ENCODE results near the gene LRRC73. TPM values are rescaled to one million over a fixed set of nuclear protein-coding genes. Genes with fewer than 3 reads are reported as not detected.
A peak's percentile ranks its signal among the peaks of the same experiment; 100 is the strongest.

The LRRC73 gene
- total and polyA plus RNA-seq, 9 of the 15 experiments (the other 6 are each of a cell fraction or from before 2014, with no cell fraction given), result 0.07 to 0.55 (median 0.16) TPM; not detected in 3

DNA sequence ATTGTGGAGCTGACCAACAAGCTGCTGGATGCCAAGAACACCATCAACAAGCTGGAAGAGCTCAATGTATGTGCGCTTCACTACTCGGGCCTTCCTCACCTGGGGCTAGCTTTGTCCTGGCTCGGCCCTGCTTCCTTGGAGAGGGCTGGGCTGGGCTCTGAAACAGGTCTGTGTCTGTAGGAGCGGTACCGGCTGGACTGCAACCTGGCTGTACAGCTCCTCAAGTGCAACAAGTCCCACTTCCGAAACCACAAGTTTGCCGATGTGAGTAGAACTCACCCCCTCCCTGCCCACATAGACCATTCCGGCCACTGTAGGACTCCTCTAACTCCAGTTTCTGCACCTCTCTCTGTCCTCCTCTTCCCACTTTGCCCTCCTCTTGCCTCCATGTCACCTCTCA is 6.7 kb downstream of the LRRC73 start:
- no peaks in the 10 kb centered on the region for H3K9me3 ChIP-seq (replicated peaks; ENCODE audit: control insufficient read depth, insufficient read depth, low read depth, low read length)
- H4K20me1 ChIP-seq (replicated peaks; ENCODE audit: control insufficient read depth, insufficient read depth, low read length), result peaks cover 8% of the 10 kb centered on the region; the same call in 1 of the 2 replicates
- no peak overlapping the region for H3K4me3 ChIP-seq
- 85% methylated on average over 8 of the region's 8 CpGs for WGBS (ENCODE audit: insufficient coverage, low coverage, missing lambda C conversion rate)
- peaks cover 5 to 22% of the 10 kb centered on the region in 2 experiments; a peak in 4 of 5 replicates for H3K4me1 ChIP-seq (replicated peaks in 1 of 2; ENCODE audit: control insufficient read depth in 2 of 2, insufficient read depth in 2 of 2, low read length in 2 of 2)
- H3K9me1 ChIP-seq (ENCODE audit: control insufficient read depth, insufficient read depth, low read length), result no peaks in the 10 kb centered on the region
- no peak overlapping the region for H3K4me2 ChIP-seq (ENCODE audit: insufficient read depth, low read length)
- no peak for DNase-seq (ENCODE audit: extremely low read depth in 1 of 4, low spot score in 3 of 4)
- 0 out of 4 replicates have a peak overlapping the region, but pooled peaks of 1 of the 2 experiments have one; percentile 6 for H3K9ac ChIP-seq (ENCODE audit: insufficient read depth in 1 of 2, low read depth in 2 of 2, low read length in 2 of 2)
- BruUV-seq (replicated peaks), result TSS peak; percentile 21
- no peak for FAIRE-seq
- peaks cover 70% of the 10 kb centered on the region; the same call in 2 of the 3 replicates for H3K36me3 ChIP-seq (ENCODE audit: control insufficient read depth, insufficient read depth, low read length)
- no peak overlapping the region for H2AFZ ChIP-seq (ENCODE audit: low read depth, low read length)
- in situ Hi-C loops (cut with MboI), result no loop called here
- ChIA-PET POLR2A (interaction anchor here (0.6 to 2.2 kb wide), 7 partner anchors 9 to 334 kb away, joined by 3 to 10 read pairs (median 4); no protein-coding TSS in a partner anchor), CTCF (ENCODE audit: low intra/inter-chr PET ratio) (no interaction called here)
- no peak for ATAC-seq
- no peaks in the 10 kb centered on the region for H3K79me2 ChIP-seq (ENCODE audit: control insufficient read depth, insufficient read depth, low read length)
- intact Hi-C loops (cut with micrococcal nuclease), result no loop called here
- H3K27me3 ChIP-seq (ENCODE audit: control insufficient read depth in 2 of 2, insufficient read depth in 2 of 2, low read length in 2 of 2), result no peaks in the 10 kb centered on the region
- no peak overlapping the region for H3K27ac ChIP-seq (ENCODE audit: extremely low read depth, low read depth, low read length)
- no peak for TF ChIP-seq SMAD3 (CRISPR knock-in tag; conservative IDR thresholded peaks at IDR 0.05)
- TF ChIP-seq PRPF4 (IDR thresholded peaks at IDR 0.05; ENCODE audit: insufficient read depth, low read depth, low read length, poor library complexity, severe bottlenecking), result no peak
- TF ChIP-seq E2F3 (CRISPR knock-in tag; IDR thresholded peaks at IDR 0.05), result no peak
- TF ChIP-seq, protein P1, sequence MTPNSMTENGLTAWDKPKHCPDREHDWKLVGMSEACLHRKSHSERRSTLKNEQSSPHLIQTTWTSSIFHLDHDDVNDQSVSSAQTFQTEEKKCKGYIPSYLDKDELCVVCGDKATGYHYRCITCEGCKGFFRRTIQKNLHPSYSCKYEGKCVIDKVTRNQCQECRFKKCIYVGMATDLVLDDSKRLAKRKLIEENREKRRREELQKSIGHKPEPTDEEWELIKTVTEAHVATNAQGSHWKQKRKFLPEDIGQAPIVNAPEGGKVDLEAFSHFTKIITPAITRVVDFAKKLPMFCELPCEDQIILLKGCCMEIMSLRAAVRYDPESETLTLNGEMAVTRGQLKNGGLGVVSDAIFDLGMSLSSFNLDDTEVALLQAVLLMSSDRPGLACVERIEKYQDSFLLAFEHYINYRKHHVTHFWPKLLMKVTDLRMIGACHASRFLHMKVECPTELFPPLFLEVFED (CRISPR knock-in tag; conservative IDR thresholded peaks at IDR 0.05), result no peak
- TF ChIP-seq PHB (CRISPR knock-in tag; IDR thresholded peaks at IDR 0.05), result no peak
- TF ChIP-seq SIN3A (IDR thresholded peaks at IDR 0.05; ENCODE audit: borderline replicate concordance in 2 of 2, control insufficient read depth in 1 of 2, low read depth in 2 of 2, low read length in 2 of 2), result no peak
- no peak for TF ChIP-seq ZNF197 (CRISPR knock-in tag; IDR thresholded peaks at IDR 0.05; ENCODE audit: low read depth)
- TF ChIP-seq ZNF431 (CRISPR knock-in tag; IDR thresholded peaks at IDR 0.05), result no peak
- TF ChIP-seq TARDBP (IDR thresholded peaks at IDR 0.05), result no peak
- TF ChIP-seq XRCC3 (IDR thresholded peaks at IDR 0.05), result no peak
- no peak for TF ChIP-seq CEBPG (CRISPR knock-in tag; IDR thresholded peaks at IDR 0.05)
- no peak for TF ChIP-seq CEBPG (tag; conservative IDR thresholded peaks at IDR 0.05 in 1 of 2, IDR thresholded peaks at IDR 0.05 in 1 of 2)
- TF ChIP-seq, protein P2, sequence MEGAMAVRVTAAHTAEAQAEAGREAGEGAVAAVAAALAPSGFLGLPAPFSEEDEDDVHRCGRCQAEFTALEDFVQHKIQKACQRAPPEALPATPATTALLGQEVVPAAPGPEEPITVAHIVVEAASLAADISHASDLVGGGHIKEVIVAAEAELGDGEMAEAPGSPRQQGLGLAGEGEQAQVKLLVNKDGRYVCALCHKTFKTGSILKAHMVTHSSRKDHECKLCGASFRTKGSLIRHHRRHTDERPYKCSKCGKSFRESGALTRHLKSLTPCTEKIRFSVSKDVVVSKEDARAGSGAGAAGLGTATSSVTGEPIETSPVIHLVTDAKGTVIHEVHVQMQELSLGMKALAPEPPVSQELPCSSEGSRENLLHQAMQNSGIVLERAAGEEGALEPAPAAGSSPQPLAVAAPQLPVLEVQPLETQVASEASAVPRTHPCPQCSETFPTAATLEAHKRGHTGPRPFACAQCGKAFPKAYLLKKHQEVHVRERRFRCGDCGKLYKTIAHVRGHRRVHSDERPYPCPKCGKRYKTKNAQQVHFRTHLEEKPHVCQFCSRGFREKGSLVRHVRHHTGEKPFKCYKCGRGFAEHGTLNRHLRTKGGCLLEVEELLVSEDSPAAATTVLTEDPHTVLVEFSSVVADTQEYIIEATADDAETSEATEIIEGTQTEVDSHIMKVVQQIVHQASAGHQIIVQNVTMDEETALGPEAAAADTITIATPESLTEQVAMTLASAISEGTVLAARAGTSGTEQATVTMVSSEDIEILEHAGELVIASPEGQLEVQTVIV (CRISPR knock-in tag; IDR thresholded peaks at IDR 0.05; ENCODE audit: borderline replicate concordance), result no peak
- TF ChIP-seq GABPB1 (CRISPR knock-in tag; IDR thresholded peaks at IDR 0.05), result no peak
- no peak for TF ChIP-seq EWSR1 (IDR thresholded peaks at IDR 0.05; ENCODE audit: borderline replicate concordance, low read depth, partially characterized antibody)

All from K562 (cell line).